Uterus (tissue), 2 donors: Measurements from ENCODE around the gene HSFX3.

Experiments used
- POLR2A ChIP-seq, 2 donors: fragments of 450-650 bp; IDR thresholded peaks; one replicate each; pipeline ENCODE4 v1.6.1; 2016; ENCODE audit warnings: antibody characterized with exemption in 2 of 2, mild to moderate bottlenecking in 1 of 2, moderate library complexity in 1 of 2
- TF ChIP-seq, protein P1 (sequence below), 4 experiments: fragments of 200-600 bp in 2 of 4; fragments of 450-650 bp in 2 of 4; sonication (generic) in 2 of 4; IDR thresholded peaks; one replicate each; pipeline ENCODE4 v1.5.1; 2016 to 2019; ENCODE audit warnings: antibody characterized with exemption in 4 of 4, mild to moderate bottlenecking in 2 of 4, moderate library complexity in 1 of 4

DNA sequence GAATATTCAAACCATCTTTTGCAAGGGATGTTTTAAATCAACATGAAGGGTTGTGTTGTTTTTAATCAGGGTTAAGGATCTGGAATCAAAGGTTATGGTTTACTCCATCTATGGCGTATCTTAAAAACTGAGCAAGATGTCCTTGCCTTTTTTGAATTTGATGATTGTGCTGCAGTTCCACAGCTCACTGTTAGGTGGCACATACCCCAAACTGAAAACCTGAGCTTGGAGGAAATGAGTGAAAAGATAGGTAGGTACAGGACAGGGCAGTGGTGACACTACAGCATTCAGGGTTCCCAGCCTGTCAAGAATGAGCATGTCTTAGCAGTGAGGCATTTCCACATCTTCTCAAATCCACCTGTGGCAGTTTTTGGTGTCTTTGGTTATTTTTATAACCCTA, 22.0 kb downstream of the HSFX3 start:
- TF ChIP-seq, protein P1, sequence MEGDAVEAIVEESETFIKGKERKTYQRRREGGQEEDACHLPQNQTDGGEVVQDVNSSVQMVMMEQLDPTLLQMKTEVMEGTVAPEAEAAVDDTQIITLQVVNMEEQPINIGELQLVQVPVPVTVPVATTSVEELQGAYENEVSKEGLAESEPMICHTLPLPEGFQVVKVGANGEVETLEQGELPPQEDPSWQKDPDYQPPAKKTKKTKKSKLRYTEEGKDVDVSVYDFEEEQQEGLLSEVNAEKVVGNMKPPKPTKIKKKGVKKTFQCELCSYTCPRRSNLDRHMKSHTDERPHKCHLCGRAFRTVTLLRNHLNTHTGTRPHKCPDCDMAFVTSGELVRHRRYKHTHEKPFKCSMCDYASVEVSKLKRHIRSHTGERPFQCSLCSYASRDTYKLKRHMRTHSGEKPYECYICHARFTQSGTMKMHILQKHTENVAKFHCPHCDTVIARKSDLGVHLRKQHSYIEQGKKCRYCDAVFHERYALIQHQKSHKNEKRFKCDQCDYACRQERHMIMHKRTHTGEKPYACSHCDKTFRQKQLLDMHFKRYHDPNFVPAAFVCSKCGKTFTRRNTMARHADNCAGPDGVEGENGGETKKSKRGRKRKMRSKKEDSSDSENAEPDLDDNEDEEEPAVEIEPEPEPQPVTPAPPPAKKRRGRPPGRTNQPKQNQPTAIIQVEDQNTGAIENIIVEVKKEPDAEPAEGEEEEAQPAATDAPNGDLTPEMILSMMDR (IDR thresholded peaks at IDR 0.05), result peak; percentile 28 to 49 (median 44)
- no peak for TF ChIP-seq POLR2A (IDR thresholded peaks at IDR 0.05)
